GM21619 (cell line): ENCODE data around the gene FAM181A.

Experiments
- ATAC-seq: cut with Tn5 transposase; IDR thresholded peaks from one replicate; pipeline ENCODE4 v1.9.1; 2021; ENCODE audit not compliant: unreplicated experiment

FAM181A gene

GRCh38 chr14:93928184-93929047 lies 1.3 kb downstream of the FAM181A start:
- ATAC-seq, result no peak

- ATAC-seq, result no peak
Measured at GRCh38 chr14:93929048-93929535, 1.9 kb downstream of the FAM181A start.

- no peak for ATAC-seq
Measured at GRCh38 chr14:93929657-93930056, 2.5 kb downstream of the FAM181A start.

- no peak for ATAC-seq
Measured at GRCh38 chr14:93930296-93930988, 3.3 kb downstream of the FAM181A start.

GRCh38 chr14:93930989-93931307 lies 3.8 kb downstream of the FAM181A start:
- ATAC-seq, result no peak

- ATAC-seq, result no peak
Measured at GRCh38 chr14:93932642-93933041, 5.5 kb downstream of the FAM181A start.

- no peak for ATAC-seq
Measured at GRCh38 chr14:93935213-93935612, 8.1 kb downstream of the FAM181A start.

GRCh38 chr14:93936245-93936644 lies 9.1 kb downstream of the FAM181A start:
- no peak for ATAC-seq

- no peak for ATAC-seq
Measured at GRCh38 chr14:93936926-93937325, 9.8 kb downstream of the FAM181A start.

GRCh38 chr14:93937519-93937918 lies 10.4 kb downstream of the FAM181A start:
- no peak for ATAC-seq

GRCh38 chr14:93938751-93939303 lies 11.7 kb downstream of the FAM181A start:
- no peak for ATAC-seq

GRCh38 chr14:93939304-93940229 lies 12.4 kb downstream of the FAM181A start:
- peak; percentile 91 for ATAC-seq

GRCh38 chr14:93940437-93940836 lies 13.3 kb downstream of the FAM181A start:
- no peak for ATAC-seq

- ATAC-seq, result no peak
Measured at GRCh38 chr14:93941293-93941910, 14.3 kb downstream of the FAM181A start.

- ATAC-seq, result no peak
Measured at GRCh38 chr14:93943052-93943451, 15.9 kb downstream of the FAM181A start.

- ATAC-seq, result no peak
Measured at GRCh38 chr14:93943930-93944329, 16.8 kb downstream of the FAM181A start.

GRCh38 chr14:93944348-93945069 lies 17.4 kb downstream of the FAM181A start:
- no peak for ATAC-seq

- ATAC-seq, result no peak
Measured at GRCh38 chr14:93945070-93945399, 17.9 kb downstream of the FAM181A start.

GRCh38 chr14:93946104-93946503 lies 19.0 kb downstream of the FAM181A start:
- ATAC-seq, result no peak

- no peak for ATAC-seq
Measured at GRCh38 chr14:93946541-93947090, 19.5 kb downstream of the FAM181A start.
